Stimulated activated CD4-positive, alpha-beta T cell treated with anti-CD3 and anti-CD28 coated beads, Interleukin-15, amount 100 ng/mL, for 1 hour (primary cell): ENCODE results near the gene FYB1.

Experiments used
- DNase-seq, 2 donors: peaks; one replicate each; pipeline ENCODE4 v3.0.0-alpha.2; 2020; ENCODE audit warnings: low read depth in 1 of 2, low spot score in 1 of 2

FYB1 gene

DNA sequence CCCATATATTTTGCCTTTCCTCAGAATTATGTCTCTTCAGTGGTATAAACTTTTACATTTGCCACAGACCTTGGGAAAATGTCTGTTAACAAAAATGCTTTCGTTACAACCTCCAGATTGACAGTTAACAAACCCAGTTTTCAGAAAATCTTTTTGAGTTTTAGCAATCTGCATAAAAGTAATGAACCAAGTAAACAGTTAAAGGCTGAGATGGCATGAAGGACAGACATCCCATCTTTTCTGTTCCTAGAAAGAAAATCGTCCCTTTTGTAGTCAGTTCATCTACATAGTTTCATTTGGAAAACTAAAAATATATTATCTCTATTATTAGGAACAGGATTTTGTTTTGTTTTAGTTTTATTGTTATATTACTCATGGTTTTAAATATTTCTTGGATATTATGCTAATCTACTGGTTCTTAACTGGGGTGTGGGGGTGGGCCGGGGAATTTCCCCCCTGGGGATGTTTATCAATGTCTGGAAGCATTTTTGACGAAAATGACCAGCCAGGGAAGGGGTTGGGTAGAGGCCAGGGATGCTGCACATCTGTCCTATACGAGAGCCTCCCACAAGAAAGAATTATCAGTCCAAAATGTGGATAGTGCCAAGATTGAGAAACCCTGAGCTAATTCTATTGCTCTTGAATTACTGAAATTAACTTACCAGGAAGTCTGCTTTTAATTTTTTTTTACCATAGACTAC lies 11.9 kb downstream of the FYB1 start:
- DNase-seq = no peak

DNA sequence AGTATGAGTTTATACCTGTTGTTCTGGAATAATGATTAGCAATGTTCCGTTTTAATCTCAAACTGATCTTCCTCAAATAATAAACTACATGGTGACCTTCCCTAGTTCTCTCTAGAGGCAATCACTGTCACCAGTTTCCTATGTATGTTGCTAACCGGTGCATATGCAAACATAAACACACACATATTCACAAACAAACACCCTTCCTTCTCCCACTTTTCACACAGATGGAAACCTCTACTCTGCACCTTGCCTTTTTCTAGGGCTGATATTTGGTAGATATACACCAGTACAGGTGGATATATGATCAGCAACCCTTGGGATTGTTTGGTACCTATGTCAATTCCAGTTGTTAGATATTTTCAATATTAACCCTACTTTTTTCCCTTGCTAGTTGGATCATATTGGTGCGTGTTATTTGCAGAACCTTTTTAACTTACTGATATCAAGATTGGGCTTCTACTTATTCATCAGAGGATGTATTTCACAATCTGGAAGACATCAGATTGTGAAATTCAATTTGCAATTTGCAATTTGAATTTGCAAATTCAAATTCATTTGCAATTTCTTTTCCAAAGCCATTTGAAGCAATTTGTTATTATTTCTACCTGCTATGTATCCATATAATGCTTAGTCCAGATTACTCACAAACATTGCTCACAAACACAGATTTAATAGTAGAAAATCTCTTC lies 12.6 kb downstream of the FYB1 start:
- no peak for DNase-seq

DNA sequence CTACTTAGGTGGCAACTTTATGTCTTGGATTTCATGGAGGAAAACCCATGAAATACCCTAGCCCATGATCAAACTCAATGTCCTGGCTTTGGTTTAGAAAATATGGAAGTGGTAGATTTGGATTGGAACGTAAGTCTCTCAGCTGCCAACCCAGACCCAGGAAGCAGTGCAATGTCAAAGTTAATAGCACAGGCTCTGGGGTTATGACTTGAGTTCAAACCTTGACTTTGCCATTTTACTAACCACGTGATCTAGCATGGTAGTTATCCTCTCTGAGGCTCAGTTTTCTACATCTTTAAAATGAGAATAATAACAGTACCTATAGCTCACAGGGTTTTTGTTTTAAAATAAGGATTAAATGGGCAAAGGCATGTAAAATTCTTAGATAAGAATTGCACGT lies 13.8 kb downstream of the FYB1 start:
- DNase-seq = no peak

DNA sequence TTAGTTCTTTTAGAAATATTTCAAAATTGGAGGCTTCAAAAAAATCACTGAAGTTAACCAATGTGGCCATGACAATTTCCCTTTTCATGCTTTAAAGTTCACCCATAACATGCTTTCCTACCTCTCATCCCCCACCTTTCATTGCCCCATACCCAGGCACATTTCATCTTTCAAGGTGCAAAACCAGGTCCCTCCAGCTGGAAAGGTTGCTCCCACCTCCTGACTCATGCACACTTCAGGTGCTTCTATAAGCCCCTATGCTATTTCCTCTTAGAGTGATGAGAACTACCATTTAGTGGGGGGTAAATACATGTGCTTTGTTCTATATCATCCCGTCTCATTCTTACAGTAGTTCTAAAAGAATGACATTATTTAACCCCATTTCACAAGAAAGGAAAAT lies 15.4 kb downstream of the FYB1 start:
- DNase-seq = no peak

DNA sequence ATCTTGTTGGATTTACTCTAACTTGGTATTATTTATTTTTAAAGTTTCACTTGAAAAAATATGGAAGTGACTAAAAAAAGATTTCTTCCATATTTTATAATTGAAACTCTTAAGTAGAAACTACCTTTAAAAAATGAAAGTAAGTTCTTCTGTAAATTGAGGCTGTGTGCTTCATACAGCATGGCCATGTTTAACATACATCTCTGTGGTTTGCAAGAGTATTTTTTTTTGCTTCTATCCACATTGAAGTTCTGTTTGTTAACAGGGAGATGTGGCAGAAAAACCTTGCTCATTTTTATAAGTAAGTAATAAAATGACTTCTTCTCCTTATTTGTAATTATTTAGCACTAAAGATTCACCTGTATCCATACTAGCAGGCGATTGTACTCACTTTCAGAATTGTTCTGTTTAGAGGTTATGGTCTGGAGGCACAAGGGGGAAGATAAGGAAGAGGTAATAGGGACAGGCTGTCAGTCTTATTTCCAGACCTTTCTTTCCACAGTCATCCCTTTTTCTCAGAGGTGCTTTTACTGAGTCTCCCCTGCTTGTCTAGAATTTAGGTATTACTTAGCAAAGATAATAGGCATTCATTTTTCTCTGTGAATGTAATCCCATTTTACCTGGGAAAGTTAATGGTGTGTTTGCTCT lies 16.0 kb downstream of the FYB1 start:
- no peak for DNase-seq

DNA sequence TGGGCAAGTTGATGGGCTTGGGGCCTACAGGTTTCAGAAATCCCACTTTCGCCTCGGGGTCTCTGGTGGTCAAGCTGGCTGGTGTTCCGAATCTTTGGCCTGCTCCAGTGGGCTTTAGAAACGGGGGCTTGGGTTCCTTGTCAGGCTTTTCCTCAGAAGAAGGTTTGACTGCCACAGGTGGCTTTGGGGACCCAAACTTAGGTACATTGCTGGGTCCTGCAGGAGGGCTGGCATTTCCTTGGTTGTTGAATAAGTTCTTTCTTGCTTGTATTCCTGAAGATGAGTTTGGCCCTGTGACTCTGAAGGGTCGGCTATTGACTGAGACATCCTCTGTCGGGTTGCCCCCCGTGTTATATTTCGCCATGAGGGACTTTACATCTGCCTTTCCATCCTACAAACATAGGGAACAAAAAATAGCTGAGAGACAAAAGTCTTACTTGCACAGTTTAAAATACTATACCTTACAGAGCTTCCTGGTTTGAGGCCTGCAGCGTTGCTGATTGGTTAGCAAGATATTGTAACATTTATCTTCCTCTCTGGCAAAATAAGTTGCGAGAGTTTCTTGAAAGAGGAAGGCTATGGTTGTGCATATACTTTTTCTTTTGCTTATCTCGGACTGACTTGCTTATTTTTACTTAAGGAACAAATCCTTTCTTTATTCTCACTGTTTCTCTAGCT lies 16.6 kb downstream of the FYB1 start:
- no peak for DNase-seq

DNA sequence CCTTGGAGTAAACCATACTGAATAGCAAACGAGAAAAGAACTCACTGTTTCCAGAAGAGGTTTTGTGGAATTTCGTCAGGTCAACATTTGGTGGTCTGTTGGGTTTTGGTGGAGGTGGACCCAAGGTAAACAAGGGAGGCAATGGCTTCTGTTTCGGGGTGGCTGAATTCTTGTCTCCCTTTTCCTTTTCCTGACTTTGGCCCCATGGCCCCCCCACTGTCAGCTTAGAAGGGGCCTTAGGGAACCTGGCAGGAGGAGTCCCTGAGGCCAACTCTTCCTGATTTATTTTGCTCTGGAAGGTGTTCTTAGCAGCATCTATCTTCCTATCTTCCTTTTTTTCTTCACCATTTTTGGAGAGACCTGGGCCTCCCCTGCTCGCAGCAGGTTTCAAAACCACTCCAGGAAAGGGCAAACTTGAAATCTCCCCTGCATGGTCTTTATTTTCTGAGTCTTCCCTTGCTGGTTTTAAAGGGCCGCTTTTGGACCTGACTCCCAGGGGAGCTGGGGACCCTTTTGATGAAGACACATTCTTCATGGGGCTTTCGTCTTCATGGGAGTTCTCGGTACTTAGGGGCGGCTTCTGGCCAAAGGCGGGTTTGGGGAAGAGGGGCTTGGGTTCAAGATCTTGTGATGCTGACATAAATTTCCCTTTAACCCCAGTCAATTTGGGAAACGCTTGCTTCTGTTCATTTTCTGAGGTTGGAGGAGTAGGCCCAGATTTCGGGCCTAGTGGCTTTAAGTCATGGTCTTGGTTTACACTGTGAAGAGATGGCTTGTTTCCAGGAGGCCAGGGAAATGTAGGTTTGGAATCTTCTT lies 17.4 kb downstream of the FYB1 start:
- no peak for DNase-seq

DNA sequence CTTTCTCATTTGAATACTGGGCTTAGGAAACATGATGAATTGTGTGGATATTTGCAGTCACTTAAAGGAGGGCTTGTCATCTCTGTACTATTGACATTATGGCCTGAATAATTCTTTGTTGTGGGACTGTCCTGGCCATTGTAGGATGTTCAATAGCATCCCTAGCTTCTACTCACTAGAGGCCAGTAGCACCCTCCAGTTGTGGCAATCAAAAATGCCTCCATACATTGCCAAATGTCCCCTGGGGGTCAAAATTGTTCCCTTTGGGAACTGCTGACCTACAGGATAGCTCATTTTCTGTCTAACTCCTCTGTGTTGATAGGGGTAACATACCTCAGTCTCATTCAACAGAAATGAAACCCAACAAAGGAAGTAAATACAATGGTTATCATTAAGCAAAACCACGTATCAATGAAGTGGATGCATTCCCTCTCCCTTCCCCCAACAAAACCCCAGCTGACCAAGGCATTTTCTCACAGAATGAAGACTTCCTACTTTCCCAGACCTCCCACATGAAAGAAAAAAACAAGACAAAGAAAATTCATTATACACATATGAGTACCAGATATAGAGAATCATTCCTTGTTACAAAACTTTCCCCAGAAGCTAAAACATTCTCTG lies 18.1 kb downstream of the FYB1 start:
- no peak for DNase-seq

DNA sequence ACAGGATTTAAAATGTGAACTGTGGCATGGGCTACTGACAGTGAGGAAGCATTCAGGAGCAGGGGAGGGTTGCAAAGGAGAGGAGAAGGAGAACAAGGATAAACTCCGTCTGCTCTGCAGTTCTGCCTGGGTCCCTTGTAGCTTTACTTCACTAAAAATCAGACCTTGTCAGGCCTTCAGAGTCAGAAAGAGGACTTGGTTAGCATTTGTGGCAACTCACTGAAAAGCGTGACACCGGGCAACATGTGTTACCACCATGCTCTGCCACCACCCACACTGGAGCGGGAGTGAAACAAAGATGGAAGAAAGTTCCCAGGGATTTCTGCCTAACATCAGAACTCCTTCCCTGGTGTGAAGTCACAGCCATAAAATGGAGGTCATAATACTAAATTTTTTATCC lies 19.3 kb downstream of the FYB1 start:
- DNase-seq = no peak

DNA sequence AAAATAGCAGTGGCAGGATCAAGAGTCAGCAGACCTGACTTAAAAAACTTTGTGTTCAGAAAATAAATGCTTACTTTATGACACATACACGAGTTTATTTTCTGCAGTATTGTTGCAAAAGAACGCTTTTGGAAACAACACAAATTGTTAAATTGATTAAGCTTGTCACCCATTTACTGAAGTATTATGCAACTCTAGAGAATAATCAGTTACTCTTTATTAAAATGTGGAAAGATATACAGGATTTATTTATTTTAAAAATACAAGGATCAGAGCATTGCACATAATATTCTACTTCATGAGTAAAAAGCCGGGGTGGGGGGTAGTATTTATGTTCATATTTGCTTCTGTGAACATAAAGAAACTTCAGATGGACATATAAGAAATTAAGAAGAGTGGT lies 20.0 kb downstream of the FYB1 start:
- no peak for DNase-seq

DNA sequence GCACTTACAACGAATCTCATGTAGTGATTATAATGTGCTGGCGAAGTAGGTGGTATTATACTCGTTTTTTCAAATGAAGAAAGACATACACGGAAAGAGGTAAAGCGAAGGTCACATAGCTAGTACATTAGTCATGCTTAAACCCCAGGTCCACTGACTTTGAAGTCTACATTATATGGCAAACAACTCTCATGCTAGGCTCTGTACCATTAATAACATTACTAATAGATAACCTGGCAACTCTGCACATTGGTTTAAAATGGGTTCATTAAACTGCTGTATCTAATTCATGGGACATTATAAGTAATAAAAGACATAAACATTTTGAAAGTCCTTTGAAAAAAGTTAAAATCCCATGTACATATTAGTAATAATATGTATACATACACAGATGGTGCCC lies 21.2 kb downstream of the FYB1 start:
- no peak for DNase-seq

DNA sequence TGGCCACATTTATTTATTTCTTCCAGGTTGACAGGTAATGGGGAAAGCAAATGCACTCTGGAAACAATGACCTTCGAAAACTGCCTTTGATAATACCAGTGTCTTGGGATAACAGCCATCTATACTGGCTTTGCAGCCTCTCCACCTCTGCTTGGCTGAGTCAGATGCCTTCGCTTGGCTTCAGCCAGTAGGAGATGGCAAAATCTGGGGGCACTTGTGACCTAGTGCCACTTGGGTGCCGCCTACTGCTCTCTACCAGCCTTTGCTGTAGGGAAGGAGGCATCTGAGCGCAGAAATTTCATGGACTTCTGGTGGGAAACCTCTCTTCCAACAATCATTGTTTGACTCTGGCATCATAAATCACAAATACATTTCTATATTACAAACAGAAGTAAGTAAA lies 21.8 kb downstream of the FYB1 start:
- no peak for DNase-seq

DNA sequence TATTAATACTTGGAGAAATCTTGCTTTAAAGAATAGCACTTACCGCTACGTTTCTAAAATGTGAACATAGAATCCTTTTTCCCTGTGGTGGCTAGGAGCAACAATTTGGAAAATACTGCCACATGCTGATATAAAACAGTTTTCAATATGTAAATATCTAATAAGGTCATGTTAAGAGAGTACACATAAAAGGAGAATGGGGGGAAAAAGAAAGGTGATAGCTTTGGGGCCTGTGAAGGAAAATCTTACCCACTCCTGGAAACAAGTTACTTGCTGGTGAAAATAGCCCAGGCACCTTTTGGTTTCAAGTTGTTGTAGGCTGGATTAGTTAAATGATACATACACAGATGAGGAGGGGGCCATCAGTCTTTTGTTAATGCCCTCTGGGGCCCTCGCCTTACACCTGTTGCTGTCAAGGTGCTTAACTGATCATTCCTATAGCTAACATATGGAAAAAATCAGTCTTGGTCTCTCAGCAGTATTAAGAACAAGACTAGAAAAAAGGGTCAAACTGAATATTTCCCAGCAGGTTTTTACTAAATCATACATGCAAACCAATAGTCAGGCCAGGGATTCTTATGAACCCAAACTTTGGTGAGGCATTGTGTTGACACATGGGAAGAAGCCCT lies 24.1 kb downstream of the FYB1 start:
- no peak for DNase-seq

DNA sequence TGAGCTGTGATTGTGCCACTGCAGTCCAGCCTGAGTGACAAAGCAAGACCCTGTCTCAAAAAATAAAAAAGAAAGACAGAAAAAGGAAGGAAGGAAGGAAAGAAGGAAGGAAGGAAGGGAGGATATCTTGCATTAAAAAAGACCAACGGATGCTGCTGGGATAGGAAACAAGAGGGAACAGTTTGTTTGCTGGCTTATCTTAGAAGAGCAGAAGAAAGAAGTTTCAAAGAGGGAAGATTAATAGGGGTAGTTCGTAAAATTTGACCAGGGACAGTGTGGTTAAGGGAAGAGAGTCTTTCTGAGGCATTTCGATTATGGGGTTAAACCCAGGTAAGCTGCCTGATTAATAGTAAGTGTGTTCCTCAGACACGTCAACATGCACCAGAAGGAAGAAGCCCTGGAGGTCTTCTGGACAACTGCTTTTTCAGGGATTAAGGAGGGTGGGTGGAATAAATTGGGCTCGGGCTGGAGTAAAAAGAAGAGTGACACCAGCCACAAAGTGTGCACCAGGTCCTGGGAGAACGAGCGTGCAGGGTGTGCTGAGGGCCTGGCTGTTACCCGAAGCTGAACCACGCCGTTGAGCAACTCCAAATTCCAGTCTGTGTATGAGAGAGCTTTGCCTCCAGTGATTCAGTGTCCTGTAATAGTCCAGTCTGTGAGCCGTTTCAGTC lies 24.8 kb downstream of the FYB1 start:
- no peak for DNase-seq

DNA sequence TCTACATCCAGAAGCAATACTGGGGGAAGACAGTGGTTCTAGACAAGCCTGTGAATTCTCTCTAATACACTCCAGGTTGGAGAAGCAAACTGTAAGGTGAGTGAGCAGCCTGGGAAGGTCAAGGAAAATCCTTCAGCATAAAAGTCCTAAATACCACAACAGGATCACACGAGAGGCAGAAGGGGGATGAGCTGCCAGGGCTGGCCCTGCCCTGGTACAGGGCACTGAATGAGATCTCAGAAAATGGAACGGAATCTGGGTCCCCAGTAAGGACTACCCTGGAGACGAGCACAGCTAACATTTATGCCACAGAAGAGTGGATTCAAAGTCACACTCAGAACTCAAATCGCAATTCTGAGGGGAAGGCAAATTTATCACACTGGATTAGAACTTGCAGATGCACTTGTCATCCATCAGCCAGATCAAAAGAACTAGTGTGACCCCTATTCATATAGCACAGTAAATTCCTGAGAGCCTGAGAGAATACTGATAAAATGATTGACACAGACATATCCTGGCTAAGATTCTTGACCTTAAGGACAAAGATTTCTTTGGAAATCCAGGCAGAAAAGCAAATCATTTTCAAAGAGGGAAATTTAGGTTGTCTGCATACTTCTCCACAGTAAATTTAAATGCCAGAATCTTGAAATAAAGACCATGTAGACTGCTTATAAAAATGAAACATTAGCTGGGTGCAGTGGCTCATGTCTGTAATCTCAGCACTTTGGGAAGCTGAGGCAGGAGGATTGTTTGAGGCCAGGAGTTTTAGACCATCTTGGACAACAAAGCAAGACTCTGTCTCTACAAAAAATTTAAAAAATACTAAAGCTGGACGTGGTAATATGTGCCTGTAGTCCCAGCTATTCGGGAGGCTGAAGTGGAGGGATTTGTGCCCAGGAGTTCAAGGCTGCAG lies 25.6 kb downstream of the FYB1 start:
- no peak for DNase-seq

DNA sequence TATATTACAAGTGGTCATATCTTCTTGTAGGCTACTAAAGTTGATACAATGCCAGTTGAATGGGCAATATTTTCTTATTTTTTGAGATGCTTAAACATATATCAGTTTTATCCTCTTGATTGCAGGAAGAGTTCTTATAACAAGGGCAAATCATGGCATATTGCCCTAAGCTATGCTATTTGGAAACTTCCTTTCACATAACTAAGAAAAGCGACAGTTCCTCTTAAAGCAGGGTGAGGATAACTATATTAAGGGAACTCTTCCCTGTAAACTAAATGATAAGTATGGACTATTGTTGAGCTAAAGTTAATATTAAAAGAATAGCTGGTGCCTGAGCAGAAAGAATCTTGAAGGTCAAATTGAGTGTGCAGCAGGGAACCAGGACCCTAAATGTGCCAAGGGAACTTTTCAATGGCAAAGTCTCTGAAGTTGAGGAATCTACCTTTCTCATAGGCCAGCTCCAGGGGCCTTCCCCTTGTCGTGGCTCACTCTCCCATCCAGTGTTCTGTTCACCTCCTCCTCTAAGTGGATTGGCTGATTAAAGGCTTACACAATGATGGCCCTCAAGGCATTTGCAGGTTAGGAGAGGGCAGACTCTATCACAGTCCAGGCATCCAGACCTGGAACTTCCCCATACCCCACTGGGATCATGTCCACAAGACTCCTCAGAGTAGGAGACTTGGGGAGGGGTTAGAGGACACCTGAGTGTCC lies 26.8 kb downstream of the FYB1 start:
- DNase-seq = no peak

DNA sequence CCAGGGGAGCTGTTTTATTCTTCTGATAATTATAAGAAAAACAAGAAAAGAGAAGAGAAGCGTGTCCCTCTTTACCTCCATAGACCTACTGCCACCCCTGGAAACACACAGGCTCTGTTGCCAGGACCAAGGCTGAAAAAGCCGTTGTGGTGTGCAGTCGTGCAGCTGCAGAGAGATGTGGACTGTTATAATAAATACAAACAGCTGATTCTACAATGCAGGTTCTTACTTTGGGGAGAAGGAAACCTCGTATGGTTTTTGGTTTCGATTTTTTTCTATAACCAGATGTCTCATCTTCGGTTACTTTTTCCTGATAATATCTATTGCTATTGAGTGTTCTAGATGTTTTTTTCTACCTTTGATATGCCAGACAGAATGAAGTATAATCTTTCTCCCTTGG lies 28.1 kb downstream of the FYB1 start:
- DNase-seq = no peak
